Measurements from ENCODE around the gene SPECC1.
"Not testable (repeated sequence)": the region's sequence is repeated elsewhere in the genome, so short reads cannot be mapped to it uniquely, and the experiment has no call there.

The SPECC1 gene

DNA sequence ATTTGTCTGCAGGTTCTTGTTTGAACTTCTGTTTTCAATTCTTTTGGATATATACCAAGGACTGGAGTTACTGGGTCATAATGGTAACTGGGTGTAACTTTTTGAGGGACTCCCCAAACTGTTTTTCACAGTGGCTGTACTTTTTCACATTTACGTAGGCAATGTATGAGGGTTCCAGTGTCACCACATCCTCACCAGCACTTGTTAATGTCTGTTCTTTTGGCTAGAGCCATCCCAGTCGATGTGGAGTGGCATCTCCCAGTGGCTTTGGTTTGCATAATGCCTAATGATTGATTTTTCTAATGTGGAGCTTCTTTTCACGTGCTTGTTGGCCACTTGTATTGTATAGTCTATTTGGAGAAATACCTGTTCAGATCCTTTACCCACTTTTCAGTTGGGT is 59.3 kb downstream of the SPECC1 start:
- no peak for DNase-seq (ENCODE audit: low spot score)

- no peak for DNase-seq (ENCODE audit: low spot score)
These were observed 62.9 kb downstream of the SPECC1 start for GRCh38 chr17:20071824-20072691.

- no peak for DNase-seq (ENCODE audit: low spot score)
These were observed 63.5 kb downstream of the SPECC1 start for GRCh38 chr17:20072692-20072992.

DNA sequence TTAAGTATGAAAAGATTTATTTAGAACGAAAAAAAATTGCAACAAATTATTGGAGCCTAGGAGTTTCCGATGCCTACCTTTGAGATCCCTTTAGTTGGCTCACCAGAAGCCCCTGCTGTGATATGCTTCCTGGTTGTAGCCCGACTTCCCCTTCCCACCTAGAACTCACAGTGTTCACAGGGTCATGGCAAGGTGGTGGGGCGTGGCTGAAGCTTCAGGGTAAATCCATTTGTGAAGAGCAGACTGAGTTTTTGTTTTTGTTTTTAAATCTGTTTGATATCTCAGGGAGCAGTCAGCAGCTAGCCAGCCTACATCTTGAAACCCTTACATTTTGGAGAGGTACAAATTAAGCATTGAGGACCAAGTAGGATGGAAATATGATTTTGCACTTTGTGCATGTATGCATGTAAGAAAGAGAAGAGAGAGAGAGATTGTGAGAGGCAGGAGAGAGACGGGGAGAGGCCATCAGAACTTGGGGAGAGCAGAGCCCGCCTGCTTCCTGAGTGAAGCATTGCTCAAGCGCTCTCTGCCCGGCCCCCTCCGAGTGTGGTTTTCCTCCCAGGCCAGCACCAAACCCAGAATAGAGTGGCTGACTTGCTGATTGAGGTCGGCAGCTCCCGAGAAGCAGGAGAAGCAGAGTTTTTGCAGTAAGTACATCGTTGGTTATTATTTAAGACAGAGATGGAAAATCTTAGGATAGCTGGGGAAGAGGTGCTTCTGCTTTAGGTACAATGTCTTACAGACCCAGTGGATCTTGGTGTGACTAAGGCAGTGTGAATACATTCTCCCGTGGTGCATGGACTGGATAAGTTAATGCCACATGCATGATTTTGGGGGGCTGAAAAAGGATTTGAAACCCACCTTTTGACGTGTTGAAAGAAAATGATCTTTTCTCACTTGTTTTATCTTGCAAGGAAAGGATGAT is 64.2 kb downstream of the SPECC1 start:
- DNase-seq (ENCODE audit: low spot score): peak; percentile 37

GRCh38 chr17:20074001-20074400 is 64.8 kb downstream of the SPECC1 start:
- DNase-seq (ENCODE audit: low spot score): no peak

GRCh38 chr17:20074489-20074888 is 65.3 kb downstream of the SPECC1 start:
- no peak for DNase-seq (ENCODE audit: low spot score)

GRCh38 chr17:20076137-20076536 is 67.0 kb downstream of the SPECC1 start:
- not testable (repeated sequence) for DNase-seq (ENCODE audit: low spot score)

DNA sequence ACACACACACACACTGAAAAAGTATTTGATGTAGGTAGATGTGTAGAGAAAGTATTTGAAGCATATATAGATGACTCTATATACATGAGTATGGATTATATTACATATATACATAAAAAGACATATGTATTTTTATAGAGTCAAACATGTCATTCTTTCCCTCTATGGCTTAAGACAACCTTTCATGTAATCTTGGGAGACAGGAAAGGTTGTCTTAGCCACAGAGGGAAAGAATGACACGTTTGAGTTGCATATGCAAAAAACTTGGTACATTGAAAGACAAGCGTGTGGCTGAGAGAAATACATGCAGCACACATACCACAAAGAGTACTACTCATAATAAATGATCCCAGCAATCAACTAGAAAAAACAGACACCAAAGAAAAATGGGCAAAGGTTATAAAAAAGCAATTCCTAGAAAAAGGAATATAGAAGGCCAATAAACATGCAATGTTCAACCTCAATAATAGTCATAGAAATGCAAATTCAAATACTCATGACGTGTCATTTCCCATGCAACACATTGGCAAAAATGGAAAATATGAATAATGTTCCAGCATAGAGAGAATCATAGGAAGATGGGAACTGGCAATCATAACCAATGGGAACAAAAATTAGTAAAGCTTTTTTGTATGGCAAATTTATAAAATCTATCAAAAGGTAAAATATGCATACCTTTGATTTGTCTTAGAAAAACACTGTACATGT is 69.0 kb downstream of the SPECC1 start:
- DNase-seq (ENCODE audit: low spot score): no peak

DNA sequence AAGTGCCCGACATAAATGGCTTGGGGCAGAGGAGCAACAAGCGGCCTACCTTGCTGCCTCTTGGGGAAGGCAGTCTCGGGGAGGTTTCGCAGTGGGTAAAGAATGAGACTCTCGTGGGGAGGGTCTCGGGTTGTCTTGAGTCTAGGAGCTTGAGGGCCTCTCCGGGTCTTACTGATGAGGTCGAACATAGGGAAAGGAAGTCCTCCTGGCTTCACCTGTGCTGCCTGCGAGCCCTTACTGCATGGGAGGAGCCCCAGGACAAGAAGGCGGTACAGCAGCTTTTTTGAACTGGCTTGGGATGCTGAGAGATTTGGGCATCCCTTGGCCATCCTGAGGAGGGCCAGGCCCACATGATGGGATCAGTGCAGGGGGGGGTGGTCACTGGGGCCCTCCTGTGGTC is 71.4 kb downstream of the SPECC1 start:
- no peak for DNase-seq (ENCODE audit: low spot score)

DNA sequence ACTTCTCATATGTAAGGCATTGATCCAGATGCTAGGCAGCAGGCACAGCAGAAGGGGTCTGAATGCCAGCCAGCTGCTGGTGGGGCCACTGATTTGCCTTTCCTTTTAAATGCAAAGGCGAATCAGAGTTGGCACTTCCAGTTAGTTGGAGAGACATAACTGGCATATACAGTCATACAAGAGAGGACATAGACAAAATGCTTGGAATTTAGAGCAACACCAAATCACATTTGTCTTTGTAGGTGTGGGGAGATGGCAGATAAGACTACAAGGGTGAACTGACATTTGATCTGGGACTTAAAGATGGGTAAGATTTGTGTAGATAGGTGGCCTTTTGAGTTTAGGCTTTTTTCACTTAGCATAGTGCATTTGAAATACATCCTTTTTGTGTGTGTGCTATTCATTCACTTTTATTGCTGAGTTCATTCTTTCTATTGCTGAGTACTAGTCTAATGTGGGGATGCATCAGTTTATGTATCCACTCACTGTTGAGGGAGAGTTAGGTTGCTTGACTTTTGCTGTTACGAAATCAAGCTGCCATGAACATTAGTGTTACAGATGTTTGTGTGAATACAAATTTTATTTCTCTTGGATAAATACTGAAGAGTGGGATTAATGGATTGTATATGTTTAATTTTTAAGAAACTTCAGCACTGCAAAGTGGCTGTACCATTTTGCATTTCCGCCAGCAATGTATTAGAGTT is 74.1 kb downstream of the SPECC1 start:
- DNase-seq (ENCODE audit: low spot score): no peak

DNA sequence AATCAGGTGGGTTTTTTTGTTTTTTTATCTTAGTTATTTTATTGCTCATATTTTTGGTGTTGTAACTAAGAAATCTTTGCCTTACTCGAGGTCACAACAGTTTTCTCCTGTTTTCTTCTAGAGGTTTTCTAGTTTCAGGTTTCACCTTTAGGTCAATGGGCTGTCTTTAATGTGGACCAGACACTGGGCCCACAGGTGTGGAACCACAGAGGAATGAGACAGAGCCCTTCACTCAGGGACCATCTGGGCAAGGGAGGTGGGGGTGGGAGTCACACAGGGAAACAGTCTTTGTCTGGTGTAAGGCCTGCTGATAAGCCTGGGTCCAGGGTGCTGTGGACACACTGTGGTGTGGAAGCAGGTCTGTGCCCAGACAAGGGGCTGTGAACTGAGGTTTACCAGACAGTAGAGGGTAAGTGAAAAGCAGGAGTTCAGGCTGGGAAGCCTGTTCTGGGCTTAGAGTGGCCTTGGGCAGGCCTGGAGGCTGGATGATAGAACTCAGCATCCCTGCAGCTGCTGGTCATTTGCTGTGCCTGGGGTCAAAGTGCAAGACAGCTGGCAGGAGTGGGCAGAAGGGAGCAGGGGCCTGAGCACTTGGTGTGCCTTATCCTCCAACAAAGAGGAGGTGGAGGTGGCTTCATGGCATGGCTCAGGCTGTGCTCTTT is 75.6 kb downstream of the SPECC1 start:
- no peak for DNase-seq (ENCODE audit: low spot score)

DNA sequence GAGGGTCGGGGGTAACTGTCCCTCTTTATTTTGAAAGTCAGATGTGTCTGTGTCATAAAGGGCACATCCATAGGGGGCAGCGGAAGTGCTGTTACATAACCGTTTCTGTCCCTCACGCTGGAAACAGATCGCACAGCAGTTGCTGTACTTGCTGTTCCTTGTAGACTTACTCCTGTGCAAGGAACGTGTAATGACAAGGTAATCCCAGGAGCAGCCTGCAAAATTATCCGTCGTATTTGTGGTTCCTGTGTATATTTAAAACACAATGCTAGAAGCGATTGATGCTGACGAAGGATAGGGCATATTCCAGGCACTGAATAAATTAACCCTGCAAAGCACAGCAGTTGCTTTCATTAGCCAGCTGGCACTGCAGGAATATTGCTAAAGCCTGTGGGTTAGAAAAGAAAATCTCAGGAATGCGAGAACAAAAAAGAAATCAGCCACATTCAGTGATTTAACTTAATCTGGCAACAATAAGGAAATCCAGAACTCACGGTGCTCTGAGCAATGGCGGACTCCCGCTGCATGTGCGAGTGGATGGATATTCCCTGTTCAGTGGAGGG is 76.2 kb downstream of the SPECC1 start:
- DNase-seq (ENCODE audit: low spot score): no peak

DNA sequence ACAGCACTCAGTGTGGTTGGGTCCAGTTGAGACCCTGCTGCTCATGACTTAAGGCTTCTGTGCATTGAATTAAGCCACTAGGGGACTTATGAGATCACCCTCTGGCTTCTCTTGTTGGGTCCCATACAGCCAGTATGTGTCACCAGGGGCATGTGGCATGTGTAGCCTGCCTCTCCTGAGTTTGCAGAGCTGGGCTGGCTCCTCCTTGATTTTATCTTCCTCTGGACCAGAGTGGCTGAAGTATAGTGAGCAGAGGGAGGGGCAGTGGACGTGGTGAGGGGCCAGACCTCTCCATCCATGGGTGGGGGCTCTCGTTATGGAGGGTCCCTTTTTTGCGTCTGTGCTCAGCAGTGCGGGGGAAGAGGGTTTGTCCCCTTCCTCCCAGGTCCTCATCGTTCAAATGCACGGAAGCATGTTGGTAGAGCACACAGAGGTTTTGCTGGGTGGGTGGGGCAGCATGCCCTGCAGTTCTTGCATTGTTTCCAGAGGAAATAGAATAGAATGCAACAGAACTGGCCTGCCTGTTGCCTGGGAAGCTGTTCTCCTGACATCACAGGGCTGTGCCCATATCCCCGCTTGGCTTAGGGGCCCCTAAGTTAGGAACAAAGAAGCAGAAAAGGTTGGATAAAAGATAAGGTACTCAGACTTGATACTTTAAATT is 77.4 kb downstream of the SPECC1 start:
- no peak for DNase-seq (ENCODE audit: low spot score)

- DNase-seq (ENCODE audit: low spot score): no peak
These were observed 78.5 kb downstream of the SPECC1 start for GRCh38 chr17:20087538-20088250.

- no peak for DNase-seq (ENCODE audit: low spot score)
These were observed 80.8 kb downstream of the SPECC1 start for GRCh38 chr17:20089756-20090547.

- DNase-seq (ENCODE audit: low spot score): peak; percentile 28
These were observed 82.2 kb downstream of the SPECC1 start for GRCh38 chr17:20091174-20092029.

DNA sequence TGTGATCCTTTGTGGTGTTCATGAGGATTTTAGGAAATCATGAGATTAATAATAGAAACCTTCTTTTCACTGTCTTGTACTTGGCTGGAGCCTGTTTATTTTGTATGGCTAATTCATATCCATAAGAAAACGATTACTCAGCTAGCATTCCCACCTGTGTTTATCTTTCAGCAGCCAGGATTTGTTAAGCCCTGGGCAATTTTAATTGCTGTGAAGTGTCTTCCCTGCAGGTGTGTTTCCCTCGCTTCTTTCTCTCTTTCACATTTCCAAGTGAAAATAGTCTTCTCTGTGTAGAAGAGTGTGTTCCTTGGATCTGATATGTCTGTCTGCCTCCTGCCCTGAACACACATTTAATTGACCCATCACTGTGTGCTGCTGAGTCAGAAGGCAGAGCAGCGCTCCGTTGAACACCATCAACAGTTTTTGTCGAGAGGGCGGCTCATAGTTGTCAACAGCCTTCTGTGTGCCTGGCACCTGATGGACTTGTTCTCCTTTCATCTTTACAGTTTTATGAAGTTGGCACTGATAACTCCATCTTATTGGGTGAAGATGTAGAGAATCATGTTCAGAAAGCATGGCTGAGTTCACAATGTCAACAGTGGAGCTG is 83.2 kb downstream of the SPECC1 start:
- DNase-seq (ENCODE audit: low spot score): no peak

Measured in GM03348 (cell line).